ENCODE data around the gene ZNF653. TPM values are rescaled to one million over a fixed set of nuclear protein-coding genes. Genes with fewer than 3 reads are reported as not detected.
A peak's percentile ranks its signal among the peaks of the same experiment; 100 is the strongest.

ZNF653 gene
- total RNA-seq, 1 donor from 2014 or later = 14.1 TPM

DNA sequence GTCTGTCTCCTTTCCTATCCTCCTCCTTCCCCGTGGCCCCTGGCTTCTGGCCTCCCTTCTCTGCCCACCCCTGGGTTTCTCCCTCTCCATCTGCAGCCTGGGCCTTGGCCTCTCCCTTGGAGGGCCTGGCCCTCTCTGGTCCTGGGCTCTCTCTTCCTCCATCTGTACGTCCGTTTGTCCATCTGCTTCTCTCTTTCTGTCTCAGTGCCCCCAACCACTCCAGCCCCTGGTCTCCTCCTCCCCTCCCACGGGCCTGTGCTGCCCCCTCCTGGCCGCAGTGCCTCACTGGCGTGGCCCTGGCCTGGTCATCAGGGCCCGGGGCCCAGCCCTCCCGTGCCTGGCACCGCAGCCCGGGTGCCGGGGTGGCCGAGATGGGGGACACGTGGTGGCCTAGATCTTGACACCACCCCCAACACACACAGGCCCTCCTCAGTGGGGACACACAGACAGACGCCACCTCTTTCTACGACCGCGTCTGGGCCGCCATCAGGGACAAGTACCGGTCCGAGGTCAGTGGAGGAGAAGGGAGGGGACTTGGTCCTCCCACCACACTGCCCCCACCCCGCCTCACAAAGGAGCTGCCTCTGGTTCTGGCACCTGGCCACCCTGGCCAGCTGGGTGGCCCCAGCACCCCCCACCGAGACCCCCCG, 58.9 kb downstream of the ZNF653 start:
- POLR2A ChIA-PET = interaction anchor here (1.2 kb wide), 1 partner anchor 72 kb away, joined by 3 read pairs; no protein-coding TSS in a partner anchor
- no peaks in the 10 kb centered on the region for H3K27me3 Mint-ChIP-seq
- no peak overlapping the region for H3K4me3 Mint-ChIP-seq
- peaks cover 66% of the 10 kb centered on the region for H3K36me3 Mint-ChIP-seq (ENCODE audit: low read depth)
- DNase-seq = peak; percentile 61
- peaks cover 3% of the 10 kb centered on the region for H3K4me1 Mint-ChIP-seq
- TF ChIP-seq, protein P1, sequence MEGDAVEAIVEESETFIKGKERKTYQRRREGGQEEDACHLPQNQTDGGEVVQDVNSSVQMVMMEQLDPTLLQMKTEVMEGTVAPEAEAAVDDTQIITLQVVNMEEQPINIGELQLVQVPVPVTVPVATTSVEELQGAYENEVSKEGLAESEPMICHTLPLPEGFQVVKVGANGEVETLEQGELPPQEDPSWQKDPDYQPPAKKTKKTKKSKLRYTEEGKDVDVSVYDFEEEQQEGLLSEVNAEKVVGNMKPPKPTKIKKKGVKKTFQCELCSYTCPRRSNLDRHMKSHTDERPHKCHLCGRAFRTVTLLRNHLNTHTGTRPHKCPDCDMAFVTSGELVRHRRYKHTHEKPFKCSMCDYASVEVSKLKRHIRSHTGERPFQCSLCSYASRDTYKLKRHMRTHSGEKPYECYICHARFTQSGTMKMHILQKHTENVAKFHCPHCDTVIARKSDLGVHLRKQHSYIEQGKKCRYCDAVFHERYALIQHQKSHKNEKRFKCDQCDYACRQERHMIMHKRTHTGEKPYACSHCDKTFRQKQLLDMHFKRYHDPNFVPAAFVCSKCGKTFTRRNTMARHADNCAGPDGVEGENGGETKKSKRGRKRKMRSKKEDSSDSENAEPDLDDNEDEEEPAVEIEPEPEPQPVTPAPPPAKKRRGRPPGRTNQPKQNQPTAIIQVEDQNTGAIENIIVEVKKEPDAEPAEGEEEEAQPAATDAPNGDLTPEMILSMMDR (IDR thresholded peaks at IDR 0.05) = no peak
- H3K27ac Mint-ChIP-seq = no peak overlapping the region
- CTCF ChIA-PET = interaction anchor here (1.0 to 1.1 kb wide), 3 partner anchors 71 to 411 kb away, joined by 3 to 4 read pairs (median 3); no protein-coding TSS in a partner anchor
- H3K9me3 Mint-ChIP-seq = no peaks in the 10 kb centered on the region
- ATAC-seq (ENCODE audit: low read depth) = peak; percentile 81
- intact Hi-C loops (cut with micrococcal nuclease) = loop anchor here (1.0 to 10.0 kb wide), 4 partner anchors 65 to 312 kb away; no protein-coding TSS in a partner anchor

DNA sequence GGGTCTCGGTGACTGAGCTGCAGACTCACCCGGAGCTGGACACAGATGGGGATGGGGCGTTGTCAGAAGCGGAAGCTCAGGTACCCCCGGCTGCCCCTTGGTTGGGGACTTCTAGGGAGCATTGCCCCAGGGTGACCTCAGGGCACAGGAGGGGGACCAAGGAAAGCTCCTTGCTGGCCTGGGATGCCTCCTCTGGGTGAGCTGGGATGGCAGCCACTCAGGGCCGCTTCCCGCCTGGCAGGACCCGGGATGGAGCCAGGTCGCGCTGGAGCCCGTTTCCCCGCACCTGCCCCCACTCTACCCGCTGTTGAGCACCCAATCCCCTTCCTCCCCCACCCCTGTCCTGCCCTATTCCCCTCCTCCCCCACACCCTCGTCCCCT, 59.4 kb downstream of the ZNF653 start:
- ATAC-seq (ENCODE audit: low read depth) (no peak), DNase-seq (no peak)
- Mint-ChIP-seq H3K4me1 (peaks cover 3% of the 10 kb centered on the region), H3K4me3 (no peak overlapping the region), H3K27ac (no peak overlapping the region), H3K36me3 (ENCODE audit: low read depth) (peaks cover 71% of the 10 kb centered on the region), H3K9me3 (no peaks in the 10 kb centered on the region), H3K27me3 (no peaks in the 10 kb centered on the region)
- intact Hi-C loops (cut with micrococcal nuclease) = loop anchor here (1.0 to 10.0 kb wide), 4 partner anchors 65 to 311 kb away; no protein-coding TSS in a partner anchor
- POLR2A ChIA-PET = interaction anchor here (0.6 to 1.2 kb wide), 2 partner anchors 12 to 71 kb away, joined by 3 to 6 read pairs; no protein-coding TSS in a partner anchor
- TF ChIP-seq, protein P1 (IDR thresholded peaks at IDR 0.05) = no peak
- CTCF ChIA-PET = interaction anchor here (0.7 to 1.1 kb wide), 6 partner anchors 65 to 411 kb away, joined by 3 to 4 read pairs (median 4); partner anchors contain the start of gene TSPAN16

- H3K9me3 Mint-ChIP-seq = no peaks in the 10 kb centered on the region
- CTCF ChIA-PET = interaction anchor here (1.2 kb wide), 1 partner anchor 62 kb away, joined by 5 read pairs; no protein-coding TSS in a partner anchor
Measured at GRCh38 chr19:11445141-11445540, 60.5 kb downstream of the ZNF653 start.

DNA sequence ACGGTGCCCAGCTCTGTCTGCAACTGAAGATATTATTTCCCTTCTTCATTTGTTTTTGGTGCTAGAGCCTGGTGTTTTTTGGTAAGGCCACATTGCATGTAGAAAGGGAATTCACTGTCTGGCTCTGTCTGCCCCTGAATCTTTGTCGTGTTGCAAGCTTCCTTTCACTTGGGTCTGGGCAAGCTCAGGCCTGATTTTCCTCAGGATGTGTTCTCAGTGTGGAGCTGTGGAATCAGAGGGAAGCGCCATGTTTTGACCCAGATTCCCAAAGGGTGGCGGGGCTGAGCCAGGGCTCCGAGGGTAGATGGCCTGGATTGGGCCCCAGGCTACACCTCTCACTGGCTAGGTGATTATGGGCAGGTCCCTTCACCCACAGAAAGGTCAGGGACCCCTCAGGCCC, 61.6 kb downstream of the ZNF653 start:
- DNase-seq = no peak
- peaks cover 9% of the 10 kb centered on the region for H3K4me1 Mint-ChIP-seq
- H3K27ac Mint-ChIP-seq = no peak overlapping the region
- intact Hi-C loops (cut with micrococcal nuclease) = loop anchor here (10.0 kb wide), 1 partner anchor 309 kb away; no protein-coding TSS in a partner anchor
- H3K9me3 Mint-ChIP-seq = no peaks in the 10 kb centered on the region
- TF ChIP-seq, protein P1 (IDR thresholded peaks at IDR 0.05) = no peak
- CTCF ChIA-PET = interaction anchor here (1.3 to 2.0 kb wide), 3 partner anchors 9 to 64 kb away, joined by 3 to 12 read pairs (median 8); partner anchors contain the start of genes ODAD3 and PRKCSH
- ATAC-seq (ENCODE audit: low read depth) = no peak
- H3K27me3 Mint-ChIP-seq = no peaks in the 10 kb centered on the region
- POLR2A ChIA-PET = interaction anchor here (0.7 to 1.3 kb wide), 2 partner anchors 70 to 318 kb away, joined by 4 to 5 read pairs; partner anchors contain the start of gene SWSAP1
- no peak overlapping the region for H3K4me3 Mint-ChIP-seq
- peaks cover 72% of the 10 kb centered on the region for H3K36me3 Mint-ChIP-seq (ENCODE audit: low read depth)

More at GRCh38 chr19:11445141-11445540, 60.5 kb downstream of the ZNF653 start:
- no peaks in the 10 kb centered on the region for H3K27me3 Mint-ChIP-seq
- DNase-seq (no peak), ATAC-seq (ENCODE audit: low read depth) (no peak)
- no peak overlapping the region for H3K27ac Mint-ChIP-seq
- H3K4me1 Mint-ChIP-seq = peaks cover 9% of the 10 kb centered on the region
- peaks cover 74% of the 10 kb centered on the region for H3K36me3 Mint-ChIP-seq (ENCODE audit: low read depth)
- POLR2A ChIA-PET = no interaction called here
- H3K4me3 Mint-ChIP-seq = no peak overlapping the region
- TF ChIP-seq, protein P1 (IDR thresholded peaks at IDR 0.05) = no peak
- intact Hi-C loops (cut with micrococcal nuclease) = loop anchor here (10.0 kb wide), 1 partner anchor 310 kb away; no protein-coding TSS in a partner anchor

GRCh38 chr19:11437955-11438354, 67.7 kb downstream of the ZNF653 start:
- Mint-ChIP-seq H3K36me3 (ENCODE audit: low read depth) (peaks cover 62% of the 10 kb centered on the region), H3K9me3 (no peaks in the 10 kb centered on the region), H3K27ac (peak overlapping the region; percentile 90), H3K4me3 (peak overlapping the region; percentile 67), H3K27me3 (no peaks in the 10 kb centered on the region), H3K4me1 (peaks cover 50% of the 10 kb centered on the region)
- ATAC-seq (ENCODE audit: low read depth) (peak; percentile 8), DNase-seq (peak; percentile 37)
- ChIA-PET POLR2A (interaction anchor here (0.6 to 1.7 kb wide), 5 partner anchors 16 to 403 kb away, joined by 4 to 8 read pairs (median 4); partner anchors contain the start of gene EPOR), CTCF (interaction anchor here (0.7 kb wide), 1 partner anchor 147 kb away, joined by 3 read pairs; no protein-coding TSS in a partner anchor)
- TF ChIP-seq, protein P1 (IDR thresholded peaks at IDR 0.05) = no peak
- intact Hi-C loops (cut with micrococcal nuclease) = loop anchor here (5.0 kb wide), 1 partner anchor 149 kb away; no protein-coding TSS in a partner anchor
